ENCODE measurements around the gene PHETA1.

DNA sequence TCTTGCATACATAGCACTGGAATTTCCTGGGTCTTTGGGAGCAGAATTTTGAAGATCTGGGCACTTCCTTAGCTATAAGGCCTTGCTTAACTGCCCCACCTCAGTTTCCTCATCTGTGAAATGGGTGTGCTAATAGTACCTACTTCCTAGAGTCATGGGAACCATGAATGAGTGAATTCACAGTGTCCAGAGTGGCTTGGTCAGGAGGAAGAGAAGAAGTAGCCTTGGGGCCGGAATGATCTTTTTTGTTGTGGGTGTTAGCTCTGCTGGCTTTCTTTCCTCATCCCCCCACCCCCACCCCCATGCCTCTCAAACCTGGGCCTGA, 39.2 kb upstream of the PHETA1 start:
- TF ChIP-seq EZH2 (IDR thresholded peaks at IDR 0.05; ENCODE audit: borderline replicate concordance, low read depth, low read length, severe bottlenecking): no peak
- TF ChIP-seq, protein P1, sequence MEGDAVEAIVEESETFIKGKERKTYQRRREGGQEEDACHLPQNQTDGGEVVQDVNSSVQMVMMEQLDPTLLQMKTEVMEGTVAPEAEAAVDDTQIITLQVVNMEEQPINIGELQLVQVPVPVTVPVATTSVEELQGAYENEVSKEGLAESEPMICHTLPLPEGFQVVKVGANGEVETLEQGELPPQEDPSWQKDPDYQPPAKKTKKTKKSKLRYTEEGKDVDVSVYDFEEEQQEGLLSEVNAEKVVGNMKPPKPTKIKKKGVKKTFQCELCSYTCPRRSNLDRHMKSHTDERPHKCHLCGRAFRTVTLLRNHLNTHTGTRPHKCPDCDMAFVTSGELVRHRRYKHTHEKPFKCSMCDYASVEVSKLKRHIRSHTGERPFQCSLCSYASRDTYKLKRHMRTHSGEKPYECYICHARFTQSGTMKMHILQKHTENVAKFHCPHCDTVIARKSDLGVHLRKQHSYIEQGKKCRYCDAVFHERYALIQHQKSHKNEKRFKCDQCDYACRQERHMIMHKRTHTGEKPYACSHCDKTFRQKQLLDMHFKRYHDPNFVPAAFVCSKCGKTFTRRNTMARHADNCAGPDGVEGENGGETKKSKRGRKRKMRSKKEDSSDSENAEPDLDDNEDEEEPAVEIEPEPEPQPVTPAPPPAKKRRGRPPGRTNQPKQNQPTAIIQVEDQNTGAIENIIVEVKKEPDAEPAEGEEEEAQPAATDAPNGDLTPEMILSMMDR (IDR thresholded peaks at IDR 0.05; ENCODE audit: borderline replicate concordance, extremely low read depth, low read length, poor library complexity, severe bottlenecking): no peak

Measured in DND-41 (cell line).